HEK293 (cell line): ENCODE data around the gene GNG7.
A peak's percentile ranks its signal among the peaks of the same experiment; 100 is the strongest.

Experiments
- CTCF ChIA-PET: fragments of 350-600 bp; formaldehyde crosslinking; extraction: SDS; loops from one replicate; lab custom pipeline; 2021; ENCODE audit warnings: antibody characterized with exemption; lab: Yijun Ruan, JAX
- POLR2A ChIA-PET: fragments of 300-600 bp; formaldehyde crosslinking; extraction: SDS; loops from one replicate; lab custom pipeline; 2020; ENCODE audit warnings: antibody characterized with exemption, inconsistent platforms; lab: Yijun Ruan, JAX
- H3K27ac ChIP-seq: fragments of 200-500 bp; sonication (Bioruptor generic); 2 replicates; pipeline ENCODE4 v1.5.1; 2014; ENCODE audit warnings: low read depth, low read length, control low read depth, inconsistent platforms; ENCODE audit errors: extremely low read depth
- H3K36me3 ChIP-seq, 2 experiments: fragments of 200-500 bp in 1 of 2; sonication (Bioruptor generic) in 1 of 2; 1 replicate in 1 of 2; 2 replicates in 1 of 2; pipeline ENCODE4 v1.5.1; 2014 to 2017; ENCODE audit warnings: inconsistent platforms in 2 of 2, low read length in 2 of 2; ENCODE audit not compliant: control insufficient read depth in 2 of 2, insufficient read depth in 1 of 2
- H3K4me1 ChIP-seq: fragments of 200-500 bp; sonication (Bioruptor generic); 2 replicates; pipeline ENCODE4 v1.5.1; 2014; ENCODE audit warnings: mild to moderate bottlenecking, low read length, inconsistent platforms; ENCODE audit not compliant: control insufficient read depth, insufficient read depth
- H3K4me3 ChIP-seq: 2 replicates; pipeline ENCODE4 v1.5.1; 2011; ENCODE audit warnings: low read depth, mild to moderate bottlenecking, control low read depth, low read length, moderate library complexity
- H3K9me3 ChIP-seq: fragments of 200-500 bp; sonication (Bioruptor generic); 2 replicates; pipeline ENCODE4 v1.5.1; 2014; ENCODE audit warnings: low read depth, low read length, inconsistent platforms; ENCODE audit not compliant: control insufficient read depth, insufficient read depth
- ATF2 ChIP-seq: fragments of 450-650 bp; formaldehyde crosslinking; IDR thresholded peaks from 2 replicates; pipeline ENCODE4 v1.5.1; 2016; ENCODE audit warnings: missing biosample characterization, missing genetic modification characterization, low read depth
- BCL11B ChIP-seq: fragments of 450-650 bp; formaldehyde crosslinking; IDR thresholded peaks from 2 replicates; pipeline ENCODE4 v1.5.1; 2016; ENCODE audit warnings: low read depth, missing biosample characterization, missing genetic modification characterization
- HOXA7 ChIP-seq: sonication (generic); formaldehyde crosslinking; IDR thresholded peaks from 2 replicates; pipeline ENCODE4 v1.8.1; 2022; ENCODE audit warnings: missing genetic modification reagents, borderline replicate concordance
- IKZF3 ChIP-seq: fragments of 450-650 bp; IDR thresholded peaks from 2 replicates; pipeline ENCODE4 v1.5.0; 2018; ENCODE audit warnings: missing biosample characterization, mild to moderate bottlenecking, missing genetic modification characterization, moderate library complexity
- INSM2 ChIP-seq: fragments of 450-650 bp; formaldehyde crosslinking; IDR thresholded peaks from 2 replicates; pipeline ENCODE4 v1.5.1; 2016; ENCODE audit warnings: missing biosample characterization, missing genetic modification characterization
- KLF1 ChIP-seq: fragments of 450-650 bp; formaldehyde crosslinking; IDR thresholded peaks from 2 replicates; pipeline ENCODE4 v1.5.1; 2016; ENCODE audit warnings: missing biosample characterization, missing genetic modification characterization
- KLF10 ChIP-seq: fragments of 450-650 bp; IDR thresholded peaks from 2 replicates; pipeline ENCODE4 v1.5.1; 2018; ENCODE audit warnings: missing biosample characterization, mild to moderate bottlenecking, missing genetic modification characterization
- KLF8 ChIP-seq: fragments of 450-650 bp; formaldehyde crosslinking; IDR thresholded peaks from 2 replicates; pipeline ENCODE4 v1.5.1; 2016; ENCODE audit warnings: missing biosample characterization, missing genetic modification characterization
- KLF9 ChIP-seq: fragments of 450-650 bp; formaldehyde crosslinking; IDR thresholded peaks from 2 replicates; pipeline ENCODE4 v1.5.1; 2016; ENCODE audit warnings: missing biosample characterization, missing genetic modification characterization, low read depth
- REPIN1 ChIP-seq: fragments of 450-650 bp; formaldehyde crosslinking; IDR thresholded peaks from 2 replicates; pipeline ENCODE4 v1.5.1; 2017; ENCODE audit warnings: missing biosample characterization, missing genetic modification characterization, low read depth
- SCRT1 ChIP-seq: fragments of 450-650 bp; formaldehyde crosslinking; IDR thresholded peaks from 2 replicates; pipeline ENCODE4 v1.5.1; 2016; ENCODE audit warnings: missing biosample characterization, missing genetic modification characterization, borderline replicate concordance
- SP7 ChIP-seq: fragments of 450-650 bp; formaldehyde crosslinking; IDR thresholded peaks from 2 replicates; pipeline ENCODE4 v1.5.1; 2016; ENCODE audit warnings: missing biosample characterization, missing genetic modification characterization
- YY2 ChIP-seq: fragments of 450-650 bp; formaldehyde crosslinking; IDR thresholded peaks from 2 replicates; pipeline ENCODE4 v1.5.1; 2016; ENCODE audit warnings: missing biosample characterization, missing genetic modification characterization
- ZBTB11 ChIP-seq: fragments of 450-650 bp; formaldehyde crosslinking; conservative IDR thresholded peaks from 2 replicates; pipeline ENCODE4 v1.5.1; 2016; ENCODE audit warnings: low read depth, missing biosample characterization, missing genetic modification characterization
- ZBTB6 ChIP-seq: fragments of 450-650 bp; formaldehyde crosslinking; IDR thresholded peaks from 2 replicates; pipeline ENCODE4 v1.5.1; 2017; ENCODE audit warnings: missing biosample characterization, missing genetic modification characterization
- ZBTB8A ChIP-seq: fragments of 450-650 bp; formaldehyde crosslinking; IDR thresholded peaks from 2 replicates; pipeline ENCODE4 v1.5.1; 2016; ENCODE audit warnings: missing biosample characterization, missing genetic modification characterization
- ZEB2 ChIP-seq: fragments of 450-650 bp; formaldehyde crosslinking; IDR thresholded peaks from 2 replicates; pipeline ENCODE4 v1.5.1; 2016; ENCODE audit warnings: missing biosample characterization, missing genetic modification characterization
- ZFHX2 ChIP-seq: fragments of 450-650 bp; formaldehyde crosslinking; conservative IDR thresholded peaks from 2 replicates; pipeline ENCODE4 v1.5.1; 2016; ENCODE audit warnings: missing biosample characterization, missing genetic modification characterization
- ZFP41 ChIP-seq: fragments of 450-650 bp; formaldehyde crosslinking; IDR thresholded peaks from 2 replicates; pipeline ENCODE4 v1.5.1; 2016; ENCODE audit warnings: missing biosample characterization, missing genetic modification characterization, borderline replicate concordance
- ZIC2 ChIP-seq: fragments of 450-650 bp; formaldehyde crosslinking; IDR thresholded peaks from 2 replicates; pipeline ENCODE4 v1.5.1; 2016; ENCODE audit warnings: missing biosample characterization, missing genetic modification characterization
- ZNF112 ChIP-seq: fragments of 450-650 bp; formaldehyde crosslinking; IDR thresholded peaks from 2 replicates; pipeline ENCODE4 v1.5.0; 2017; ENCODE audit warnings: missing biosample characterization, missing genetic modification characterization
- ZNF202 ChIP-seq: fragments of 450-650 bp; formaldehyde crosslinking; IDR thresholded peaks from 2 replicates; pipeline ENCODE4 v1.5.1; 2016; ENCODE audit warnings: missing biosample characterization, missing genetic modification characterization, borderline replicate concordance
- ZNF324 ChIP-seq: fragments of 450-650 bp; formaldehyde crosslinking; IDR thresholded peaks from 2 replicates; pipeline ENCODE4 v1.5.1; 2016; ENCODE audit warnings: missing biosample characterization, missing genetic modification characterization
- ZNF404 ChIP-seq: fragments of 450-650 bp; formaldehyde crosslinking; IDR thresholded peaks from 2 replicates; pipeline ENCODE4 v1.5.1; 2017; ENCODE audit warnings: missing biosample characterization, missing genetic modification characterization
- ZNF423 ChIP-seq: fragments of 450-650 bp; formaldehyde crosslinking; IDR thresholded peaks from 2 replicates; pipeline ENCODE4 v1.5.1; 2016; ENCODE audit warnings: missing biosample characterization, missing genetic modification characterization
- ZNF600 ChIP-seq: fragments of 450-650 bp; formaldehyde crosslinking; IDR thresholded peaks from 2 replicates; pipeline ENCODE4 v1.5.1; 2016; ENCODE audit warnings: missing biosample characterization, missing genetic modification characterization
- ZNF645 ChIP-seq: fragments of 450-650 bp; formaldehyde crosslinking; IDR thresholded peaks from 2 replicates; pipeline ENCODE4; 2016; ENCODE audit warnings: missing biosample characterization, missing genetic modification characterization
- ZNF660 ChIP-seq: fragments of 450-650 bp; IDR thresholded peaks from 2 replicates; pipeline ENCODE4 v1.5.1; 2018; ENCODE audit warnings: missing biosample characterization, mild to moderate bottlenecking, missing genetic modification characterization
- ZNF747 ChIP-seq: fragments of 450-650 bp; formaldehyde crosslinking; IDR thresholded peaks from 2 replicates; pipeline ENCODE4 v1.5.1; 2016; ENCODE audit warnings: missing biosample characterization, missing genetic modification characterization

Gene GNG7

GRCh38 chr19:2474232-2475017 is 228.1 kb downstream of the GNG7 start:
- Histone ChIP-seq H3K4me1 (peaks cover 15% of the 10 kb centered on the region), H3K4me3 (peak overlapping the region; percentile 34), H3K9me3 (no peaks in the 10 kb centered on the region), H3K27ac (peak overlapping the region; percentile 2; the same call in 1 of the 2 replicates), H3K36me3 (peaks cover 0 to 6% of the 10 kb centered on the region in 2 experiments; a peak in 1 of 3 replicates)
- POLR2A ChIA-PET, result interaction anchor here (0.5 to 6.4 kb wide), 13 partner anchors 10 to 142 kb away, joined by 3 to 308 read pairs (median 17); partner anchors contain the start of gene LMNB2
- CTCF ChIA-PET, result interaction anchor here (0.7 to 2.8 kb wide), 9 partner anchors 11 to 162 kb away, joined by 4 to 43 read pairs (median 9); partner anchors contain the start of gene LMNB2
- peak; percentile 95; the same call in 1 of the 2 replicates for TF ChIP-seq ZNF600
- TF ChIP-seq ZNF660 (tag by site-specific recombination), result peak; percentile 72
- no peak for TF ChIP-seq YY2 (tag by site-specific recombination)
- TF ChIP-seq KLF8 (tag by site-specific recombination), result peak; percentile 84
- no peak; the same call in 1 of the 2 replicates for TF ChIP-seq BCL11B
- no peak for TF ChIP-seq HOXA7 (CRISPR knock-in tag)
- peak; percentile 8; the same call in 1 of the 2 replicates for TF ChIP-seq IKZF3
- no peak for TF ChIP-seq ZNF202 (tag by site-specific recombination)
- no peak for TF ChIP-seq ZNF404
- TF ChIP-seq ZNF112 (tag by site-specific recombination), result no peak
- peak; percentile 98 for TF ChIP-seq ZEB2 (tag by site-specific recombination)
- peak; percentile 90 for TF ChIP-seq ZIC2 (tag by site-specific recombination)
- no peak for TF ChIP-seq SCRT1 (tag by site-specific recombination)
- TF ChIP-seq INSM2 (tag by site-specific recombination), result no peak
- peak; percentile 83 for TF ChIP-seq ZNF324
- no peak for TF ChIP-seq ZNF645 (tag by site-specific recombination)
- 0 out of 2 replicates have a peak, but pooled peaks have one; percentile 2 for TF ChIP-seq ATF2
- TF ChIP-seq ZBTB11 (tag by site-specific recombination), result peak; percentile 37
- 0 out of 2 replicates have a peak, but pooled peaks have one; percentile 39 for TF ChIP-seq ZBTB6 (tag by site-specific recombination)
- TF ChIP-seq SP7 (tag by site-specific recombination), result peak; percentile 68; the same call in 1 of the 2 replicates
- no peak for TF ChIP-seq ZNF423 (tag by site-specific recombination)
- TF ChIP-seq ZFHX2, result peak; percentile 98
- TF ChIP-seq ZBTB8A (tag by site-specific recombination), result peak; percentile 94
- TF ChIP-seq KLF10 (tag by site-specific recombination), result peak; percentile 57
- TF ChIP-seq ZFP41 (tag by site-specific recombination), result no peak
- no peak for TF ChIP-seq ZNF747 (tag by site-specific recombination)
- TF ChIP-seq KLF9, result peak; percentile 65; the same call in 1 of the 2 replicates
- TF ChIP-seq KLF1 (tag by site-specific recombination), result peak; percentile 51; the same call in 1 of the 2 replicates
- no peak for TF ChIP-seq REPIN1
